Keratinocyte (primary cell): Measurements from ENCODE around the gene RHOT1. TPM values are rescaled to one million over a fixed set of nuclear protein-coding genes. Genes with fewer than 3 reads are reported as not detected.

Experiments used
- DNase-seq: peaks from one replicate; pipeline ENCODE4 v3.0.0-alpha.2; 2011; ENCODE audit warnings: low read depth, missing footprints, low spot score
- FAIRE-seq: peaks from 2 replicates; lab custom pipeline; 2011; peaks lifted over from hg19 to GRCh38; lab: Jason Lieb, UNC
- H2AFZ ChIP-seq: 2 replicates; pipeline ENCODE4 v1.6.0; 2012; ENCODE audit warnings: low read length, control low read depth, inconsistent platforms; ENCODE audit not compliant: control insufficient read depth
- H3K27ac ChIP-seq: 2 replicates; pipeline ENCODE4 v1.5.1; 2011; ENCODE audit warnings: low read length; ENCODE audit not compliant: control insufficient read depth, insufficient read depth
- H3K27me3 ChIP-seq: 3 replicates; pipeline ENCODE4 v1.6.0; 2011; ENCODE audit warnings: low read length; ENCODE audit not compliant: control insufficient read depth, insufficient read depth; ENCODE audit errors: extremely low read depth
- H3K36me3 ChIP-seq, 2 experiments: 2 replicates in 1 of 2; 3 replicates in 1 of 2; pipeline ENCODE4 v1.5.1; 2011; ENCODE audit warnings: low read length in 2 of 2, mild to moderate bottlenecking in 1 of 2; ENCODE audit not compliant: control insufficient read depth in 2 of 2, insufficient read depth in 2 of 2; ENCODE audit errors: extremely low read depth in 1 of 2
- H3K4me1 ChIP-seq: 3 replicates; pipeline ENCODE4 v1.5.1; 2011; ENCODE audit warnings: low read length; ENCODE audit not compliant: control insufficient read depth, insufficient read depth; ENCODE audit errors: extremely low read depth
- H3K4me2 ChIP-seq: 3 replicates; pipeline ENCODE4 v1.6.0; 2011; ENCODE audit warnings: low read depth, low read length; ENCODE audit not compliant: control insufficient read depth, insufficient read depth; ENCODE audit errors: extremely low read depth
- H3K4me3 ChIP-seq, 3 experiments: fragments of 200-600 bp in 1 of 3; sonication (generic) in 1 of 3; 2 replicates in 2 of 3; 3 replicates in 1 of 3; pipeline ENCODE4 v1.5.1; 2011 to 2016; ENCODE audit warnings: low read length in 3 of 3, mild to moderate bottlenecking in 3 of 3, control low read depth in 2 of 3, inconsistent platforms in 1 of 3, low read depth in 1 of 3, mixed read lengths in 1 of 3, mixed run types in 1 of 3, moderate library complexity in 1 of 3; ENCODE audit not compliant: control insufficient read depth in 2 of 3, insufficient read depth in 2 of 3; ENCODE audit errors: extremely low read depth in 1 of 3
- H3K79me2 ChIP-seq: 2 replicates; pipeline ENCODE4 v1.6.0; 2012; ENCODE audit warnings: low read length; ENCODE audit not compliant: control insufficient read depth, insufficient read depth
- H3K9ac ChIP-seq: 3 replicates; pipeline ENCODE4 v1.6.0; 2011; ENCODE audit warnings: low read length; ENCODE audit not compliant: control insufficient read depth, insufficient read depth; ENCODE audit errors: extremely low read depth
- H3K9me1 ChIP-seq: 3 replicates; pipeline ENCODE4 v1.6.0; 2011; ENCODE audit warnings: low read length; ENCODE audit not compliant: control insufficient read depth, insufficient read depth; ENCODE audit errors: extremely low read depth
- H3K9me3 ChIP-seq: 2 replicates; pipeline ENCODE4 v1.5.1; 2012; ENCODE audit warnings: low read depth, low read length; ENCODE audit not compliant: control insufficient read depth
- H4K20me1 ChIP-seq: 3 replicates; pipeline ENCODE4 v1.6.0; 2011; ENCODE audit warnings: low read length; ENCODE audit not compliant: control insufficient read depth, insufficient read depth; ENCODE audit errors: extremely low read depth
- EZH2 ChIP-seq: IDR thresholded peaks from one replicate; pipeline ENCODE4 v1.6.1; 2012; ENCODE audit warnings: inconsistent platforms, mild to moderate bottlenecking, low read length, moderate library complexity
- dilution Hi-C: fragments of 300-500 bp; cut with MboI; formaldehyde crosslinking; loops from one replicate; pipeline ENCODE4 v1.7.0; 2020; ENCODE audit warnings: low sequenced_read_pairs; ENCODE audit not compliant: extremely low pct_ligation_motif_present
- polyA plus RNA-seq, 5 experiments: library from polyadenylated mRNA; depleted of rRNA in 3 of 5; stranded (reverse) in 3 of 5; stranded (forward) in 1 of 5; unstranded in 1 of 5; fragments of >200 nt; gene quantifications; 1 replicate in 1 of 5; 2 replicates in 3 of 5; 3 replicates in 1 of 5; pipeline versions ENCODE4 v1.2.1 to v1.2.3, GENCODE V29; 2011 to 2012; ENCODE audit warnings: missing spikeins in 2 of 5, low read depth in 1 of 5, low replicate concordance in 1 of 5
- TF ChIP-seq, protein P1 (sequence below), 3 experiments: IDR thresholded peaks in 1 of 3; conservative IDR thresholded peaks in 1 of 3; optimal IDR thresholded peaks in 1 of 3; 2 replicates in 2 of 3; 3 replicates in 1 of 3; pipeline versions ENCODE3 to v1.5.1; 2011; ENCODE audit warnings: low read length in 3 of 3, mild to moderate bottlenecking in 3 of 3, moderate library complexity in 2 of 3, control low read depth in 1 of 3, inconsistent platforms in 1 of 3; ENCODE audit not compliant: insufficient read depth in 2 of 3; ENCODE audit errors: extremely low read depth in 1 of 3

The RHOT1 gene
- polyA plus RNA-seq, 1 donor (not counting 4 experiments of a cell fraction or from before 2014, with no cell fraction given) = 50.4 TPM

DNA sequence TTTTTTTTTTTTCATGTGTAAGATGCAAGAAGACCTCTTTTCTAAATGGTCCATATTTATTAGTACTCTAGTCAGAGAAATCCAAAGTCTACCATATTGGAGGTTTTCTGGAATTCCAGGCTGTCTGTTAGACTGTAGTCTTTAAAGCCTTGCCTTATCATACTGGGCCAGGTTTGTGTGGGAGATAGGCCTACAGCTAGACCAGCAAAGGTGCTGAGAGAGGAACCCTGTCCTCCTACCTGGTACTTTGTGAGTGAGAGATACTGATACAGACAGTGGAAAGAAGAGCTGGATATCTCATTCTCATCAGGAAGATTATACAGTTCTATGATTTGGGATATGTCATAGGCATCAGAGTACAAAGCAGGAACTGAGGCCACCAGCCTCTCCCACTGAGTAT, 8.1 kb downstream of the RHOT1 start:
- Histone ChIP-seq H4K20me1 (no peaks in the 10 kb centered on the region), H3K27ac (no peak overlapping the region), H3K4me1 (no peaks in the 10 kb centered on the region), H3K4me2 (no peak overlapping the region), H3K9me3 (no peaks in the 10 kb centered on the region), H3K4me3 (no peak overlapping the region), H3K9ac (no peak overlapping the region), H3K27me3 (no peaks in the 10 kb centered on the region), H3K79me2 (peaks cover 25% of the 10 kb centered on the region), H3K36me3 (peaks cover 1 to 4% of the 10 kb centered on the region in 2 experiments), H3K9me1 (no peaks in the 10 kb centered on the region), H2AFZ (no peak overlapping the region)
- dilution Hi-C loops = no loop called here
- TF ChIP-seq EZH2 = no peak
- TF ChIP-seq, protein P1, sequence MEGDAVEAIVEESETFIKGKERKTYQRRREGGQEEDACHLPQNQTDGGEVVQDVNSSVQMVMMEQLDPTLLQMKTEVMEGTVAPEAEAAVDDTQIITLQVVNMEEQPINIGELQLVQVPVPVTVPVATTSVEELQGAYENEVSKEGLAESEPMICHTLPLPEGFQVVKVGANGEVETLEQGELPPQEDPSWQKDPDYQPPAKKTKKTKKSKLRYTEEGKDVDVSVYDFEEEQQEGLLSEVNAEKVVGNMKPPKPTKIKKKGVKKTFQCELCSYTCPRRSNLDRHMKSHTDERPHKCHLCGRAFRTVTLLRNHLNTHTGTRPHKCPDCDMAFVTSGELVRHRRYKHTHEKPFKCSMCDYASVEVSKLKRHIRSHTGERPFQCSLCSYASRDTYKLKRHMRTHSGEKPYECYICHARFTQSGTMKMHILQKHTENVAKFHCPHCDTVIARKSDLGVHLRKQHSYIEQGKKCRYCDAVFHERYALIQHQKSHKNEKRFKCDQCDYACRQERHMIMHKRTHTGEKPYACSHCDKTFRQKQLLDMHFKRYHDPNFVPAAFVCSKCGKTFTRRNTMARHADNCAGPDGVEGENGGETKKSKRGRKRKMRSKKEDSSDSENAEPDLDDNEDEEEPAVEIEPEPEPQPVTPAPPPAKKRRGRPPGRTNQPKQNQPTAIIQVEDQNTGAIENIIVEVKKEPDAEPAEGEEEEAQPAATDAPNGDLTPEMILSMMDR (optimal IDR thresholded peaks at IDR 0.05 in 1 of 3, IDR thresholded peaks at IDR 0.05 in 1 of 3, conservative IDR thresholded peaks at IDR 0.05 in 1 of 3; ENCODE audit: extremely low read depth in 1 of 3, insufficient read depth in 2 of 3, low read length in 3 of 3) = no peak
- DNase-seq (no peak), FAIRE-seq (no peak)

DNA sequence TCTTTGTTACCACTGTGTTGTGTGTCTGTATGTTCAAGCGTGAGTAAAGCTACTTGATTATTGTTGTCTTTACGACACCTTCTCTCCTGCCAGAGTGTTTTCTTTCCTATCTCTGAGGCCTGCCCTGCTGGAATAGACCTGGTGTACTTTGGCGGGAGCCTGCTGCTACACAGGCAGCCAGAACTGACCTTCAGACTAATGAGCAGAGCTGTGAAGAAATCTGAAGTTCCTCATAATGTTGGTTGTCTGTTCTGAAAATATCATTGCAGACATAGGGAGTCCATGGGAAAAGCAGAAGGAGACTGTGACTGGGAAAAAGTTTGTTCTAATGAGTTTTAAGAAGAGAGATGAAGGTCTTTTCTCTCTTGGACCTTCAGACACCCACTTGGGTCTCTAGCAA, 9.8 kb downstream of the RHOT1 start:
- Histone ChIP-seq H3K4me2 (no peak overlapping the region), H3K4me1 (no peaks in the 10 kb centered on the region), H3K27ac (no peak overlapping the region), H3K9ac (no peak overlapping the region), H3K36me3 (peaks cover 0 to 1% of the 10 kb centered on the region in 2 experiments), H2AFZ (no peak overlapping the region), H3K4me3 (no peak overlapping the region), H3K27me3 (no peaks in the 10 kb centered on the region), H4K20me1 (no peaks in the 10 kb centered on the region), H3K9me1 (no peaks in the 10 kb centered on the region), H3K79me2 (peaks cover 16% of the 10 kb centered on the region), H3K9me3 (no peaks in the 10 kb centered on the region)
- TF ChIP-seq, protein P1 (optimal IDR thresholded peaks at IDR 0.05 in 1 of 3, IDR thresholded peaks at IDR 0.05 in 1 of 3, conservative IDR thresholded peaks at IDR 0.05 in 1 of 3; ENCODE audit: extremely low read depth in 1 of 3, insufficient read depth in 2 of 3, low read length in 3 of 3) = no peak
- no peak for TF ChIP-seq EZH2
- dilution Hi-C loops = no loop called here
- no peak for DNase-seq
- no peak for FAIRE-seq
